ENCODE measurements around the gene ITPR3. TPM values are rescaled to one million over a fixed set of nuclear protein-coding genes. Genes with fewer than 3 reads are reported as not detected.

The ITPR3 gene
- total RNA-seq, 3 donors from 2014 or later: 60.2 to 111 (median 103) TPM

- ATAC-seq: no peak
- H3K9me3 ChIP-seq: no peaks in the 10 kb centered on the region
- H3K36me3 ChIP-seq (ENCODE audit: low read depth): no peaks in the 10 kb centered on the region
- DNase-seq: no peak
- TF ChIP-seq CTCF (IDR thresholded peaks at IDR 0.05): no peak
- H3K4me3 ChIP-seq: no peak overlapping the region
- H3K4me1 ChIP-seq (ENCODE audit: low read depth): peaks cover 12% of the 10 kb centered on the region
- intact Hi-C loops (cut with DNase I, micrococcal nuclease): no loop called here
Observed at GRCh38 chr6:33616913-33617312, 4.2 kb upstream of the ITPR3 start.

GRCh38 chr6:33619166-33619840 is 1.8 kb upstream of the ITPR3 start:
- ATAC-seq (no peak), DNase-seq (no peak)
- peaks cover 32% of the 10 kb centered on the region for H3K4me1 ChIP-seq (ENCODE audit: low read depth)
- TF ChIP-seq CTCF (IDR thresholded peaks at IDR 0.05): no peak
- H3K9me3 ChIP-seq: no peaks in the 10 kb centered on the region
- intact Hi-C loops (cut with DNase I, micrococcal nuclease): no loop called here
- H3K36me3 ChIP-seq (ENCODE audit: low read depth): no peaks in the 10 kb centered on the region
- no peak overlapping the region for H3K4me3 ChIP-seq

GRCh38 chr6:33620158-33620855 is 815 bp upstream of the ITPR3 start:
- DNase-seq: peak; percentile 64 to 79 (median 76)

GRCh38 chr6:33621711-33622388 is 728 bp downstream of the ITPR3 start:
- Histone ChIP-seq H3K4me3 (peak overlapping the region; percentile 60), H3K36me3 (ENCODE audit: low read depth) (no peaks in the 10 kb centered on the region), H3K9me3 (no peaks in the 10 kb centered on the region), H3K4me1 (ENCODE audit: low read depth) (peaks cover 43% of the 10 kb centered on the region)
- DNase-seq (peak; percentile 68 to 80 (median 77)), ATAC-seq (peak; percentile 42)
- no peak for TF ChIP-seq CTCF (IDR thresholded peaks at IDR 0.05)
- intact Hi-C loops (cut with DNase I, micrococcal nuclease): no loop called here

More at GRCh38 chr6:33620158-33620855, 815 bp upstream of the ITPR3 start:
- Histone ChIP-seq H3K4me3 (peak overlapping the region; percentile 60), H3K4me1 (ENCODE audit: low read depth) (peaks cover 39% of the 10 kb centered on the region), H3K36me3 (ENCODE audit: low read depth) (no peaks in the 10 kb centered on the region), H3K9me3 (no peaks in the 10 kb centered on the region)
- intact Hi-C loops (cut with DNase I, micrococcal nuclease): no loop called here
- peak; percentile 21 for ATAC-seq
- no peak for TF ChIP-seq CTCF (IDR thresholded peaks at IDR 0.05)

GRCh38 chr6:33622456-33623431 is 1.6 kb downstream of the ITPR3 start:
- H3K4me3 ChIP-seq: peak overlapping the region; percentile 60
- H3K9me3 ChIP-seq: no peaks in the 10 kb centered on the region
- DNase-seq: peak in 2 of 3 donors; percentile 41 to 65
- no peaks in the 10 kb centered on the region for H3K36me3 ChIP-seq (ENCODE audit: low read depth)
- TF ChIP-seq CTCF (IDR thresholded peaks at IDR 0.05): no peak
- intact Hi-C loops (cut with DNase I, micrococcal nuclease): no loop called here
- ATAC-seq: peak; percentile 9
- H3K4me1 ChIP-seq (ENCODE audit: low read depth): peaks cover 47% of the 10 kb centered on the region

Measured in mucosa of descending colon (tissue), 3 donors.